CD4-positive, CD25-positive, alpha-beta regulatory T cell (primary cell): ENCODE data around the gene ZBTB40. TPM values are rescaled to one million over a fixed set of nuclear protein-coding genes. Genes with fewer than 3 reads are reported as not detected.

ENCODE experiments used
- ATAC-seq, 2 donors: fragments of 150-1000 bp; cut with Tn5 transposase; one replicate each; pipeline ENCODE4 v1.10.0; 2021; ENCODE audit warnings: low read depth in 2 of 2, moderate number of reproducible peaks in 2 of 2, moderate library complexity in 1 of 2
- DNase-seq, 3 donors: peaks; one replicate each; pipeline versions ENCODE4 v3.0.0 to v3.0.0-alpha.2; 2012 to 2022; ENCODE audit warnings: mixed read lengths in 1 of 3
- H3K27ac ChIP-seq: one replicate; pipeline ENCODE4 v1.7.0; 2013; ENCODE audit warnings: mild to moderate bottlenecking, low read length; ENCODE audit not compliant: insufficient read depth, poor library complexity, severe bottlenecking
- H3K27me3 ChIP-seq: one replicate; pipeline ENCODE4 v1.7.0; 2013; ENCODE audit warnings: low read length; ENCODE audit not compliant: control insufficient read depth, insufficient read depth
- H3K36me3 ChIP-seq: one replicate; pipeline ENCODE4 v1.7.0; 2013; ENCODE audit warnings: mild to moderate bottlenecking, low read length, moderate library complexity; ENCODE audit not compliant: control insufficient read depth, insufficient read depth
- H3K4me1 ChIP-seq: 2 replicates; pipeline ENCODE4 v1.7.0; 2013; ENCODE audit warnings: mild to moderate bottlenecking, low read length; ENCODE audit not compliant: insufficient read depth, control insufficient read depth, poor library complexity, severe bottlenecking
- H3K4me3 ChIP-seq: one replicate; pipeline ENCODE4 v1.7.0; 2013; ENCODE audit warnings: low read depth, mild to moderate bottlenecking, low read length, moderate library complexity
- H3K9me3 ChIP-seq, 2 experiments: 1 replicate in 1 of 2; 2 replicates in 1 of 2; pipeline ENCODE4 v1.7.0; 2013; ENCODE audit warnings: low read length in 2 of 2, mild to moderate bottlenecking in 1 of 2, moderate library complexity in 1 of 2; ENCODE audit not compliant: control insufficient read depth in 2 of 2
- H3K27ac Mint-ChIP-seq, 3 donors: one replicate each; pipeline ENCODE4 v1.8.0; 2020 to 2022; ENCODE audit warnings: mild to moderate bottlenecking in 3 of 3, mixed read lengths in 3 of 3, moderate library complexity in 2 of 3
- H3K27me3 Mint-ChIP-seq: one replicate; pipeline ENCODE4 v1.8.0; 2022; ENCODE audit warnings: mild to moderate bottlenecking, mixed read lengths
- H3K36me3 Mint-ChIP-seq: one replicate; pipeline ENCODE4 v1.8.0; 2020; ENCODE audit warnings: mixed read lengths
- H3K4me1 Mint-ChIP-seq, 4 donors: one replicate each; pipeline ENCODE4 v1.8.0; 2020 to 2022; ENCODE audit warnings: mixed read lengths in 4 of 4, mild to moderate bottlenecking in 1 of 4
- H3K4me3 Mint-ChIP-seq, 4 donors: one replicate each; pipeline ENCODE4 v1.8.0; 2020 to 2022; ENCODE audit warnings: mild to moderate bottlenecking in 4 of 4, mixed read lengths in 4 of 4, moderate library complexity in 3 of 4
- H3K9me3 Mint-ChIP-seq, 7 donors: one replicate each; pipeline ENCODE4 v1.8.0; 2020 to 2022; ENCODE audit warnings: mixed read lengths in 7 of 7, mild to moderate bottlenecking in 3 of 7, moderate library complexity in 2 of 7
- polyA plus RNA-seq, 4 donors: library from polyadenylated mRNA; unstranded; fragments of 300-500 nt; fragmentation: Illumina TruSeq; gene quantifications; one replicate each; pipeline ENCODE4 v1.2.3, GENCODE V29; 2021
- total RNA-seq: library from RNA; stranded (reverse); gene quantifications from one replicate; pipeline ENCODE4 v1.2.3, GENCODE V29; 2022

The ZBTB40 gene
- total and polyA plus RNA-seq, 5 donors from 2014 or later, result 2.9 to 45.4 (median 3.8) TPM

GRCh38 chr1:22417466-22417865 is 34.2 kb upstream of the ZBTB40 start:
- peaks cover 23% of the 10 kb centered on the region for H3K27me3 Mint-ChIP-seq
- peaks cover 0 to 2% (median 0%) of the 10 kb centered on the region in 7 donors for H3K9me3 Mint-ChIP-seq
- Histone ChIP-seq H3K4me3 (no peak overlapping the region), H3K9me3 (no peaks in the 10 kb centered on the region), H3K4me1 (peaks cover 5% of the 10 kb centered on the region), H3K27ac (no peak overlapping the region), H3K36me3 (no peaks in the 10 kb centered on the region), H3K27me3 (peaks cover 19% of the 10 kb centered on the region)
- no peak overlapping the region for H3K27ac Mint-ChIP-seq
- H3K4me1 Mint-ChIP-seq, result peaks cover 0 to 2% (median 0%) of the 10 kb centered on the region in 4 donors
- DNase-seq, result no peak
- H3K36me3 Mint-ChIP-seq, result no peaks in the 10 kb centered on the region
- ATAC-seq, result no peak
- no peak overlapping the region for H3K4me3 Mint-ChIP-seq

DNA sequence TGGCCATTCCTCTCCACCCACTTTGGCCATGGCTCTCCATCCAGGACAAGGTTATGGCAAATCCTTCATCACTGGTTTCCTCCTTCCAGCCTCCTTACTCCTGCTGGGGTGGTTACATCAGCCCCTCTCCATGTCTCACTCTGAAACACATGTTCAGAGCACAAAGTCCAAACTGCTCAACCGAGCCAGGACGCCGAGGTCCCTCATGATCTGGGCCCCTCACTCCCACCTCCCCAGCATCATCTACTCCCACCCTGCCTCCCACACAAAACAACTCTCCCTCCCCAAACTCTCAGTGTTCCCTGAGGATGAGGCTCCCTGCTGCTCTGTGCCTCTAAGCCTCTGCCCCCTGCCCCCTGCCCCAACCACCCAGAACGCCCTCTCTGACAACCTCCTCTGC is 33.3 kb upstream of the ZBTB40 start:
- Histone ChIP-seq H3K4me1 (peaks cover 5% of the 10 kb centered on the region), H3K27ac (no peak overlapping the region), H3K9me3 (no peaks in the 10 kb centered on the region), H3K27me3 (peaks cover 19% of the 10 kb centered on the region), H3K4me3 (no peak overlapping the region), H3K36me3 (no peaks in the 10 kb centered on the region)
- H3K4me1 Mint-ChIP-seq, result peaks cover 0 to 2% (median 0%) of the 10 kb centered on the region in 4 donors
- ATAC-seq (no peak), DNase-seq (no peak)
- peaks cover 24% of the 10 kb centered on the region for H3K27me3 Mint-ChIP-seq
- peaks cover 0 to 2% (median 0%) of the 10 kb centered on the region in 7 donors for H3K9me3 Mint-ChIP-seq
- no peaks in the 10 kb centered on the region for H3K36me3 Mint-ChIP-seq
- no peak overlapping the region for H3K4me3 Mint-ChIP-seq
- no peak overlapping the region for H3K27ac Mint-ChIP-seq

DNA sequence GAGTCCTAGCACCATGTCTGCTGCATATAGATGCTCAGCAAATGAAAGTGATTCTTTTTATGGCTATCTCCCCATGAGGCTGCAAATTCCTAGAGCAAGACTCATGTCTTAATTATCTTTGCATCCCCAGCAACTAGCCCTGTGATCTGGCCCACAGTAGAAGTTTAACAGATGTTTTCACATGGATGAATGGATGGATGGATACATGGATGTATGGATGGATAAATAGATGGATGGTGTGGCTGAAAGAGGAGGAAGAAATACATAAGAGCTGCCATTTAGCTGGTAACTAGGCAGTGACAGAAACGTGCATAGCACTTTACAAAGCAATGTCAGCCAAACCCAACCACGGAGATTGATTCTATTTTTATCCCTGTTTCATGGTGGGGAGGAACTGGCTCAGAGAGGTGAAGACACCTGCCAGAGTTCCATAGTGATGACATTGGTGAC is 32.7 kb upstream of the ZBTB40 start:
- DNase-seq (no peak), ATAC-seq (no peak)
- Histone ChIP-seq H3K4me1 (peaks cover 5% of the 10 kb centered on the region), H3K27me3 (peaks cover 19% of the 10 kb centered on the region), H3K27ac (no peak overlapping the region), H3K36me3 (no peaks in the 10 kb centered on the region), H3K4me3 (no peak overlapping the region), H3K9me3 (no peaks in the 10 kb centered on the region)
- Mint-ChIP-seq H3K9me3 (peaks cover 0 to 2% (median 0%) of the 10 kb centered on the region in 7 donors), H3K27ac (no peak overlapping the region), H3K36me3 (no peaks in the 10 kb centered on the region), H3K4me1 (peaks cover 0 to 2% (median 0%) of the 10 kb centered on the region in 4 donors), H3K27me3 (peaks cover 30% of the 10 kb centered on the region), H3K4me3 (no peak overlapping the region)

GRCh38 chr1:22420455-22421053 is 31.1 kb upstream of the ZBTB40 start:
- DNase-seq (peak; percentile 16 to 46 (median 22)), ATAC-seq (peak in 1 of 2 donors; percentile 34)
- Histone ChIP-seq H3K27ac (no peak overlapping the region), H3K36me3 (no peaks in the 10 kb centered on the region), H3K27me3 (peaks cover 19% of the 10 kb centered on the region), H3K9me3 (no peaks in the 10 kb centered on the region), H3K4me3 (no peak overlapping the region), H3K4me1 (peaks cover 5% of the 10 kb centered on the region)
- Mint-ChIP-seq H3K36me3 (no peaks in the 10 kb centered on the region), H3K9me3 (peaks cover 0 to 2% (median 0%) of the 10 kb centered on the region in 7 donors), H3K27ac (no peak overlapping the region), H3K4me3 (no peak overlapping the region), H3K27me3 (peaks cover 34% of the 10 kb centered on the region), H3K4me1 (peaks cover 0 to 2% (median 0%) of the 10 kb centered on the region in 4 donors)

- H3K27me3 ChIP-seq, result no peaks in the 10 kb centered on the region
- H3K9me3 Mint-ChIP-seq, result peaks cover 0 to 2% (median 0%) of the 10 kb centered on the region in 7 donors
- peaks cover 0 to 5% (median 2%) of the 10 kb centered on the region in 4 donors for H3K4me1 Mint-ChIP-seq
- no peak overlapping the region for H3K4me3 ChIP-seq
- peaks cover 0 to 2% of the 10 kb centered on the region in 2 experiments for H3K9me3 ChIP-seq
- H3K36me3 Mint-ChIP-seq, result no peaks in the 10 kb centered on the region
- DNase-seq (no peak), ATAC-seq (no peak)
- H3K27ac ChIP-seq, result no peak overlapping the region
- H3K27me3 Mint-ChIP-seq, result peaks cover 38% of the 10 kb centered on the region
- no peaks in the 10 kb centered on the region for H3K36me3 ChIP-seq
- H3K27ac Mint-ChIP-seq, result no peak overlapping the region
- H3K4me3 Mint-ChIP-seq, result no peak overlapping the region
- H3K4me1 ChIP-seq, result no peaks in the 10 kb centered on the region
Observed at GRCh38 chr1:22426781-22427180, 24.9 kb upstream of the ZBTB40 start.

- Mint-ChIP-seq H3K27me3 (peaks cover 35% of the 10 kb centered on the region), H3K9me3 (peaks cover 0 to 2% (median 0%) of the 10 kb centered on the region in 7 donors)
Observed at GRCh38 chr1:22428672-22429071, 23.0 kb upstream of the ZBTB40 start.

DNA sequence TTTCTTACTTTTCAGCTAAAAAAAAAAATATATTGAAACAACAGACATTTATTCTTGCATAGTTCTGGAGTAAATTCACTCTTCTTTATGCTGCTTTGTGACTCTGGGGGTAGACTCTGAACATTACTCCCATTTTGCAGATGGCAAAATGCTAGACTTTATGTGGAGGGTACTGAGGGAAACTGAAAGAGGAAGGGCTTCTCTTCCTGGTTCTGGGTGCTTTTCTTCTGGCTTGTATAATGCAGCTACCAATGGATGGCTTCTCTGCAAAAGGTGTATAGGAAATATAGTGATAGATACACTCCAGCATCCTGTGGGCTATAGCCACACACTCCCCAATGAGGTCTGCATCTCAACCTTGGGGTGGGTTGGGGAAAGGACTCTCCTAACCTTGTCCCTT is 19.7 kb upstream of the ZBTB40 start:
- H3K4me1 Mint-ChIP-seq, result peaks cover 0 to 5% (median 2%) of the 10 kb centered on the region in 4 donors

More at GRCh38 chr1:22428672-22429071, 23.0 kb upstream of the ZBTB40 start:
- H3K36me3 Mint-ChIP-seq, result no peaks in the 10 kb centered on the region
- H3K4me3 Mint-ChIP-seq, result peak overlapping the region in 3 of 4 donors; percentile 47 to 94 (median 78)
- Histone ChIP-seq H3K27ac (no peak overlapping the region), H3K4me1 (no peaks in the 10 kb centered on the region), H3K4me3 (peak overlapping the region; percentile 74), H3K27me3 (peaks cover 5% of the 10 kb centered on the region), H3K36me3 (no peaks in the 10 kb centered on the region), H3K9me3 (peaks cover 0 to 2% of the 10 kb centered on the region in 2 experiments)
- peak in 1 of 2 donors; percentile 66 for ATAC-seq
- peak; percentile 11 to 58 (median 38) for DNase-seq
- peaks cover 0 to 5% (median 2%) of the 10 kb centered on the region in 4 donors for H3K4me1 Mint-ChIP-seq
- no peak overlapping the region for H3K27ac Mint-ChIP-seq

DNA sequence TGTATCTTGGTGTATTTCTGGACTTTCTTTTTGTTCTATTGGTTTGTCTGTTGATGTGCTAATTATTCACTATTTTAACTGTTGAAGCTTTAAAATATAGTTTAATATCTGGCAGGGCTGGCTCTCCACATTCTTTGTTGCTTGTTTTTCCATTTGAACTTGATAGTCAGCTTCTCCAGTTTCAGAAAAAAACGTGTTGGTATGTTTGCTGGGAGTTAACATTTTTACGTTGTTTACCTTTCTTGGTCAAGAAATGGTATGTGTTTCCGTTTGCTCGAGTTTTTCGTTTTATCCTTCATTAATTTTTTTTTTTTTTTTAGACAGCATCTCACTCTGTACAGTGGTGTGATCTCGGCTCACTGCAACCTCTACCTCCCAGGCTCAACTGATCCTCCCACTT is 16.9 kb upstream of the ZBTB40 start:
- no peaks in the 10 kb centered on the region for H3K36me3 ChIP-seq
- H3K36me3 Mint-ChIP-seq, result peaks cover 3% of the 10 kb centered on the region
- H3K27ac Mint-ChIP-seq, result no peak overlapping the region
- H3K27me3 ChIP-seq, result peaks cover 7% of the 10 kb centered on the region
- peaks cover 0 to 4% of the 10 kb centered on the region in 2 experiments for H3K9me3 ChIP-seq
- ATAC-seq (no peak), DNase-seq (no peak)
- H3K27ac ChIP-seq, result no peak overlapping the region
- peaks cover 0 to 4% (median 0%) of the 10 kb centered on the region in 4 donors for H3K4me1 Mint-ChIP-seq
- H3K4me3 ChIP-seq, result no peak overlapping the region
- peaks cover 0 to 6% (median 4%) of the 10 kb centered on the region in 7 donors for H3K9me3 Mint-ChIP-seq
- H3K27me3 Mint-ChIP-seq, result peaks cover 36% of the 10 kb centered on the region
- H3K4me1 ChIP-seq, result no peaks in the 10 kb centered on the region
- no peak overlapping the region for H3K4me3 Mint-ChIP-seq

More for the DNA sequence above, 19.7 kb upstream of the ZBTB40 start:
- Mint-ChIP-seq H3K9me3 (peaks cover 0 to 2% (median 0%) of the 10 kb centered on the region in 7 donors), H3K4me3 (no peak overlapping the region), H3K36me3 (no peaks in the 10 kb centered on the region), H3K27ac (no peak overlapping the region), H3K27me3 (peaks cover 39% of the 10 kb centered on the region)
- Histone ChIP-seq H3K9me3 (peaks cover 0 to 2% of the 10 kb centered on the region in 2 experiments), H3K36me3 (no peaks in the 10 kb centered on the region), H3K4me1 (no peaks in the 10 kb centered on the region), H3K27ac (no peak overlapping the region), H3K4me3 (no peak overlapping the region), H3K27me3 (peaks cover 5% of the 10 kb centered on the region)
- no peak for DNase-seq
- ATAC-seq, result no peak
